ENCODE measurements around the gene MCC.

DNA sequence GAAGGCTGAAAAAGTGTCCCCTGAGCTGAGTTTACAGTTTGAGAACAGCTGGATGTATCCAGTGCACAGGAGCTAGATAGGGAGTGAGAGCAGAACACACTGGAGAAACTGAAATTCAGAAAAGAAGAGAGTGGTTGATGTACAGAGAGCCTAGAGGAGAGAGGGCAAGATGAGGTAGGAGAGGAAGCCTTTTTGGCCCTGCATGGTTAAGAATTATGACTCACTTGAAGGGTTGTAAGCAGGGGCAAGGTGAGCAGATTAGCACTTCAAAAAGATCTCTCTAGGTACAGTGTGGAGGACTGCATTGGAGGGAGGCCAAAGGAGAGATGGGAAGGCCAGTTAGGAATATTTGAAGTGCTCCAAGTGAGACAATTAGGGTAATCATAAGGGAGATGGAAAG lies 25.2 kb downstream of the MCC start:
- TF ChIP-seq, protein P1, sequence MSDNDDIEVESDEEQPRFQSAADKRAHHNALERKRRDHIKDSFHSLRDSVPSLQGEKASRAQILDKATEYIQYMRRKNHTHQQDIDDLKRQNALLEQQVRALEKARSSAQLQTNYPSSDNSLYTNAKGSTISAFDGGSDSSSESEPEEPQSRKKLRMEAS (IDR thresholded peaks at IDR 0.05), result no peak
- TF ChIP-seq EP300 (IDR thresholded peaks at IDR 0.05; ENCODE audit: borderline replicate concordance) (no peak), TEAD4 (IDR thresholded peaks at IDR 0.05) (no peak), EGR1 (IDR thresholded peaks at IDR 0.05) (no peak), REST (IDR thresholded peaks at IDR 0.05; ENCODE audit: low read depth) (no peak), RAD21 (IDR thresholded peaks at IDR 0.05; ENCODE audit: low read depth) (no peak), TAF1 (IDR thresholded peaks at IDR 0.05; ENCODE audit: low read depth) (no peak), CEBPB (IDR thresholded peaks at IDR 0.05) (no peak), YY1 (IDR thresholded peaks at IDR 0.05; ENCODE audit: low read depth) (no peak), NFIC (IDR thresholded peaks at IDR 0.05) (no peak), FOXM1 (IDR thresholded peaks at IDR 0.05; ENCODE audit: borderline replicate concordance, low read depth) (no peak), USF1 (IDR thresholded peaks at IDR 0.05) (no peak), TCF12 (IDR thresholded peaks at IDR 0.05; ENCODE audit: low read depth) (no peak)

Measured in Ishikawa (cell line).